ENCODE results near the gene NPTXR.
A peak's percentile ranks its signal among the peaks of the same experiment; 100 is the strongest.

Gene NPTXR

GRCh38 chr22:38866399-38867123 lies 22.7 kb upstream of the NPTXR start:
- Histone ChIP-seq H3K27me3 (ENCODE audit: control insufficient read depth, insufficient read depth, low read length) (no peaks in the 10 kb centered on the region), H3K9ac (ENCODE audit: low read length) (no peak overlapping the region), H3K27ac (ENCODE audit: low read depth, low read length) (no peak overlapping the region), H3K4me3 (ENCODE audit: low read length) (no peak overlapping the region), H3K4me1 (ENCODE audit: control insufficient read depth, insufficient read depth, low read length) (peaks cover 37% of the 10 kb centered on the region), H3K36me3 (ENCODE audit: control insufficient read depth, insufficient read depth, low read length) (no peaks in the 10 kb centered on the region)

DNA sequence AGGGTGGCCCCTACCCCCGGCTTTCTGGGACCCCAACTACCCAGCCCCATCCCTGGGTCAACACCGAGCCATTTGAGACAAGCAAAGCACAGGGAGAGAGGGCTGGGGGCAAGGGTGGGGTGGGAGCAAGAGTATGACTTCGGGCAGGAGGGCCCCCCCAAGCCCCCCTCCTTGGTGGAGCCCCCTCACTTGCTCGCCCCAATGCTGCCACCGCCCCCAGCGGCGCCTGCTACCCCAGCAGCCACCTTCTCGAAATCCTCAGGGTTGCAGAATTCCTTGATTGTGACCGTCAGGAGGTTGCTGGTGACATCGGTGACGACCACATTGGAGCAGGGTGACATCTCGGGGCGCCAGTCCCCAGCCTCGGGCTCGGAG lies 22.2 kb upstream of the NPTXR start:
- H3K36me3 ChIP-seq (ENCODE audit: control insufficient read depth, insufficient read depth, low read length): no peaks in the 10 kb centered on the region
- H3K4me3 ChIP-seq (ENCODE audit: low read length): no peak overlapping the region
- H3K27me3 ChIP-seq (ENCODE audit: control insufficient read depth, insufficient read depth, low read length): no peaks in the 10 kb centered on the region
- peaks cover 38% of the 10 kb centered on the region for H3K4me1 ChIP-seq (ENCODE audit: control insufficient read depth, insufficient read depth, low read length)
- no peak overlapping the region for H3K9ac ChIP-seq (ENCODE audit: low read length)
- peak overlapping the region; percentile 23 for H3K27ac ChIP-seq (ENCODE audit: low read depth, low read length)

DNA sequence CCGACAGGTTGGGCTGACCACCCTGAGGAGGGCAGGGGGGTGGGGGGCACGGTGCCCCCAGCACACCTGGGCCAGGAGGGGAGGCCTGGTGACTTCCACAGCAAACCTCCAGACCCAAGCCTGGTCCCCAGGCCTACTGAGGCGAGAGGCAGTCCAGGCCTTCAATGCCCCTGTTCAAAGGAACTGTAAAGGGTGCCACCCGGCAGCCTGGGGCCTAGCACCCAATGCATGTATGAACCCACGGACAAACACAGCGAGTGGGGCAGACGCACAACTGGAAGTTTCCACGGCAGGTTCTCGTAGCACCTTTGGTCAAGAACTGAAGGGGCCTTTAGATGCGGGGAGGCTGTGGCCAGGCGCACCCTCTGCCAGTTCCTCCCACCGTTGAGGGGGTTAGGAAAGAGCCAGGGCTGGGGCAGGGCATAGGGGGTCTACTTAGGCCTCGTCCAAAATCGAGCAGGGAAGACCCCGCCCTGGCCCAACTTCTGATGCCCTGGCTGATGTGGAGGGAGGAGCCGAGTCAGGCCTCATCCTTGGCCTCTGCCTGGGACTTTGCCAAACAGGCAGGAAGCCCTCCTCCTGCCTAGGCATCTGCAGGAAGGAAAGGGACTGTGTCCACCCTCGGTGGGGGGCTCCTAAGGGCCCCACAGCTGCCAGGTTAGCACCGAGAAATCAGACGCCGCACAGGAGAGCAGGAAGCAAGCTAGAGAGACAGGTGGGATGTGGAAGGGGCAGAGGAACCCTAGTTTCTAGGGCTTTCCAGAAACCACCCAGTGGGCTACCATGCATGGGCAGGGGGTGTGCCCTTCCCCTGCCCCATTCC lies 21.6 kb upstream of the NPTXR start:
- Histone ChIP-seq H3K27ac (ENCODE audit: low read depth, low read length) (peak overlapping the region; percentile 43), H3K36me3 (ENCODE audit: control insufficient read depth, insufficient read depth, low read length) (no peaks in the 10 kb centered on the region), H3K27me3 (ENCODE audit: control insufficient read depth, insufficient read depth, low read length) (no peaks in the 10 kb centered on the region), H3K9ac (ENCODE audit: low read length) (no peak overlapping the region), H3K4me1 (ENCODE audit: control insufficient read depth, insufficient read depth, low read length) (peaks cover 32% of the 10 kb centered on the region), H3K4me3 (ENCODE audit: low read length) (no peak overlapping the region)

DNA sequence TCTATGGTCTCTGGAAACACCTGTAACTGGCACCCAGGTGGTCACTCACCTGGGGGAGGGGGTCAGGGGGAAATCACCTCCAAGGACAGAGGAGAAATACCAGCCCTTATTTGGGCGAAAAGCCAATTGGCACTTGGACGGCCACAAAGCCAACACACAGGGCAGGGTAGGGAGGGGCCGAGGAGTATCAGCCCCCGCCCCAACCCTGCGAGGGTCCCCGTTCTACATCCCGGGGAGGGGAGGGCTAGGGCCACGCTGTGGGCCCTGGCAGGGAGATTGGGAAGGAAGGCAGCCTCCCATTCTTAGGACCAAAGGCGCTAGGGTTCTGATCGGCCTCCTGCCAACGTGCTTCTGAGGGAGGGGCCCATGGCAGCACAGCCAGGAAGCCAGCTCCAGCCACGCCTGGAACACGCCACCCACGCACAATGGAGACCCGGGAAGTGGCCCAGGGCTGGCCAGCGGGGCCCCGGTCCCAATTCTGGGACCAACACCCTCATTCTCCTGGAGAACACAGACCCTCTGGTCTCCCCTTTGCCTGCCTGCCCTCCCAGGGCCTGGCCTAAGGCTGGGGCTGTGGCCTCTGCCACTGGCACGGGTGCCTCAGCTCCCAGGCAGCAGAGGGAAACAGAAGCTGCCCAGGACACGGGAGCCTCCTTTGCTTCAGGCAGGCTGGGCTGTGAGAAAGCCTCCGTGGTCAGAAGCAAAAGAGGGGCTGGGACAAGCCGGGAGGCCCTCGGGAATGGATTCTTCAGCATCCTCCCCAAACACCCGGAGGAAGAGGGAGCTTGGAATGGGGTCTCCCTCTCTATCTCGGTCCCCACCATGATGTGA lies 20.7 kb upstream of the NPTXR start:
- H3K27ac ChIP-seq (ENCODE audit: low read depth, low read length): peak overlapping the region; percentile 43
- peaks cover 25% of the 10 kb centered on the region for H3K4me1 ChIP-seq (ENCODE audit: control insufficient read depth, insufficient read depth, low read length)
- H3K36me3 ChIP-seq (ENCODE audit: control insufficient read depth, insufficient read depth, low read length): no peaks in the 10 kb centered on the region
- H3K4me3 ChIP-seq (ENCODE audit: low read length): no peak overlapping the region
- H3K9ac ChIP-seq (ENCODE audit: low read length): peak overlapping the region; percentile 21
- no peaks in the 10 kb centered on the region for H3K27me3 ChIP-seq (ENCODE audit: control insufficient read depth, insufficient read depth, low read length)

- H3K4me1 ChIP-seq (ENCODE audit: control insufficient read depth, insufficient read depth, low read length): peaks cover 25% of the 10 kb centered on the region
- no peaks in the 10 kb centered on the region for H3K36me3 ChIP-seq (ENCODE audit: control insufficient read depth, insufficient read depth, low read length)
- H3K27ac ChIP-seq (ENCODE audit: low read depth, low read length): no peak overlapping the region
- no peaks in the 10 kb centered on the region for H3K27me3 ChIP-seq (ENCODE audit: control insufficient read depth, insufficient read depth, low read length)
- H3K4me3 ChIP-seq (ENCODE audit: low read length): no peak overlapping the region
- H3K9ac ChIP-seq (ENCODE audit: low read length): no peak overlapping the region
These were observed 19.8 kb upstream of the NPTXR start for GRCh38 chr22:38863531-38864131.

DNA sequence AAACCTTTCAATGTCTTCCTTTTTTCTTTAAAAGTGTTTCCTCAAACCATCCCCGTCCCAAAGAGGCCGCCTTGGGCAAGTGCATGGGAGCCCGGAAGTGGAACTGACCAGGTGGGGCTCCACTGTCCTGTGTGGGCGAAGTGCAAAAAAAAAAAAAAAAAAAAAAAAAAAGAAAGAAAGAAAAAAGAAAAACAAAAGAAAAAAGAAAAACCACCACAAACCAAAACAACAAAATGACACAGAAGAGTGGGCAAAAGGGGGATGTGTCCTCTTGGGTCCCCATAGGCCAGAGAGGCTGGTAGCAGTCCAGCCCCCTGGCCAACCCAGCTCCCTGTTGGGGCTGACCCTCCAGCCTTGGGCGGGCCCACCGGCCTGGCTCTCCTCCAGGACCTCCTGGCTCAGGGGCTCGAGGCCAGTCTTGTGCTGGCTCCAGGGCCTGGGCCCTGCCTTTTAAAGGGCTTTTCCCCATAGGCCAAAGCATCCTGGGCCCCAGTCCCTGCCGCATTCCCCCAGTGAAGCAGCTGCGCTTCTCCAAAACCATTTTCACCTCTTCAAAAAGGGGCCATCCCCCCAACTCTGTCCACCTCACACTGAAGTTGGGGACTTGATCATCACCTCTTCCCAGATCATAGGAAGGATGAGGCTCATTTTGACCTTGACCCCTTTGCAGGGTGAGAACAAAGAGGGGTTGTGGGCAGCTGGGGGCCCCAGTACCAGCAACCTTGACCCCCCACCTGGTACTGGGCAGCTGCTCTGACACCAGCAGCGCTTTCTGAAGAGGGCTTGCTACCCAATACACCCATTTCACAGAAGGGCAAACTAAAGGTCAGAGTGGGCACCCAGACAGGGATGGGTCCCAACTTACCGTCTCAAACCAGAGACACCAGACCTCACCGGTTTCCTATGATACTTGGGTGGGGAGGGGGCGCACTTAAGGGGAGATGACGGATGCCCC lies 18.8 kb upstream of the NPTXR start:
- no peaks in the 10 kb centered on the region for H3K27me3 ChIP-seq (ENCODE audit: control insufficient read depth, insufficient read depth, low read length)
- H3K36me3 ChIP-seq (ENCODE audit: control insufficient read depth, insufficient read depth, low read length): no peaks in the 10 kb centered on the region
- no peak overlapping the region for H3K9ac ChIP-seq (ENCODE audit: low read length)
- no peak overlapping the region for H3K4me3 ChIP-seq (ENCODE audit: low read length)
- H3K27ac ChIP-seq (ENCODE audit: low read depth, low read length): peak overlapping the region; percentile 43
- H3K4me1 ChIP-seq (ENCODE audit: control insufficient read depth, insufficient read depth, low read length): peaks cover 25% of the 10 kb centered on the region

- Histone ChIP-seq H3K4me1 (ENCODE audit: control insufficient read depth, insufficient read depth, low read length) (peaks cover 25% of the 10 kb centered on the region), H3K4me3 (ENCODE audit: low read length) (no peak overlapping the region), H3K9ac (ENCODE audit: low read length) (no peak overlapping the region), H3K27ac (ENCODE audit: low read depth, low read length) (no peak overlapping the region), H3K27me3 (ENCODE audit: control insufficient read depth, insufficient read depth, low read length) (no peaks in the 10 kb centered on the region), H3K36me3 (ENCODE audit: control insufficient read depth, insufficient read depth, low read length) (no peaks in the 10 kb centered on the region)
These were observed 18.1 kb upstream of the NPTXR start for GRCh38 chr22:38861927-38862326.

- Histone ChIP-seq H3K36me3 (ENCODE audit: control insufficient read depth, insufficient read depth, low read length) (no peaks in the 10 kb centered on the region), H3K9ac (ENCODE audit: low read length) (no peak overlapping the region), H3K4me3 (ENCODE audit: low read length) (no peak overlapping the region), H3K4me1 (ENCODE audit: control insufficient read depth, insufficient read depth, low read length) (peaks cover 25% of the 10 kb centered on the region), H3K27ac (ENCODE audit: low read depth, low read length) (no peak overlapping the region), H3K27me3 (ENCODE audit: control insufficient read depth, insufficient read depth, low read length) (no peaks in the 10 kb centered on the region)
These were observed 17.5 kb upstream of the NPTXR start for GRCh38 chr22:38861170-38861876.

DNA sequence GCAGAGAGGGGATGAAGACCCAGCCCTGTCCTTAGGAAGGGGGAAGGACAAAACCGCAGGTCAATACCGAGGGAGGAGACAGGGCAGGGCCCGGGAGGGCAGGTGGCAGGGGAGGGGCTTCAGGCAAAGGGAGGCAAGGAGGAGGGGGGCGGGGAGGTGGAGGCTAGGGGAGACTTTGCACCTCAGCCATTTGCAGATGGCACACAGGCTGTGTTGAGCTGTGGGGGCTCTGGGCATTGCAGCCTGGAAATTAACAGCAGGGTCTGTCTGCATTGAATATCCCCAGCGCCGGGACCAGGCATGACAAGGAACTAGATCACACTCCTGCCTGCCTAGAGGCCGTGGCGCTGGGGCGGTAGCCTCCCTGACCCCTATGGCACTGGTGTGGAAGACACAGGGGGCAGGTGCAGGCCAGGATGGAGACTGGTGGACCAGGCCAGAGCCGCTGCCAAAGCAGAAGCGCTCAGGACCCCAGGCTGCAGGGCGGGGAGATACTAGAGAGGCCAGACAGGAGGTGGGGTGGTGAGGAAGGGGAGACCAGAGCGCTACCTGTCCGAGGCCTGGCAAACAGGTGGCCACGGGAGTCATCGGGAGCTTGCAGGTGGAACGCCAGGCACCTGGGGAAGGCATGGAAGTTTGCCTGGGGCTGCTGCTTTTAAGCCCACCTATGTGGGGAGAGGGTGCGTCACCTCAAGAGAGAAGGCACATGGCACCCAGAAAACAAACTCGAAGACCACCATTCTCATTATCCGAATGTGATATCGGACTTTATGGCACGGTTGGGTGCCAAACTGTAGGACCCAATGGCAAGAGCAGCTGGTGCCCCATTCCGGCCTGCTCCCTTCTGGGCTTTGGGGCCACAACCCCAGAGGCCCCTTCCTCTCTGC lies 16.7 kb upstream of the NPTXR start:
- H3K4me3 ChIP-seq (ENCODE audit: low read length): no peak overlapping the region
- H3K36me3 ChIP-seq (ENCODE audit: control insufficient read depth, insufficient read depth, low read length): no peaks in the 10 kb centered on the region
- H3K27me3 ChIP-seq (ENCODE audit: control insufficient read depth, insufficient read depth, low read length): no peaks in the 10 kb centered on the region
- H3K4me1 ChIP-seq (ENCODE audit: control insufficient read depth, insufficient read depth, low read length): peaks cover 23% of the 10 kb centered on the region
- H3K27ac ChIP-seq (ENCODE audit: low read depth, low read length): no peak overlapping the region
- H3K9ac ChIP-seq (ENCODE audit: low read length): no peak overlapping the region

- H3K36me3 ChIP-seq (ENCODE audit: control insufficient read depth, insufficient read depth, low read length): no peaks in the 10 kb centered on the region
- H3K9ac ChIP-seq (ENCODE audit: low read length): no peak overlapping the region
- H3K27me3 ChIP-seq (ENCODE audit: control insufficient read depth, insufficient read depth, low read length): no peaks in the 10 kb centered on the region
- H3K4me3 ChIP-seq (ENCODE audit: low read length): no peak overlapping the region
- H3K27ac ChIP-seq (ENCODE audit: low read depth, low read length): no peak overlapping the region
- peaks cover 16% of the 10 kb centered on the region for H3K4me1 ChIP-seq (ENCODE audit: control insufficient read depth, insufficient read depth, low read length)
These were observed 15.9 kb upstream of the NPTXR start for GRCh38 chr22:38859581-38860282.

Data from rectal smooth muscle tissue (tissue), 1 donor.